Stimulated activated CD4-positive, alpha-beta T cell treated with anti-CD3 and anti-CD28 coated beads, Interleukin-15, amount 100 ng/mL, for 48 hours (primary cell): ENCODE measurements around the gene SOX14.

ENCODE experiments used
- DNase-seq, 2 donors: peaks; one replicate each; pipeline ENCODE4 v3.0.0-alpha.2; 2020; ENCODE audit warnings: low read depth in 2 of 2

The SOX14 gene

GRCh38 chr3:137768361-137769321 is 4.5 kb downstream of the SOX14 start:
- peak in 1 of 2 donors; percentile 4 for DNase-seq

GRCh38 chr3:137769322-137770065 is 5.4 kb downstream of the SOX14 start:
- no peak for DNase-seq

- DNase-seq = no peak
Measured at GRCh38 chr3:137770066-137770834, 6.1 kb downstream of the SOX14 start.

- DNase-seq = no peak
Measured at GRCh38 chr3:137770835-137771399, 6.8 kb downstream of the SOX14 start.

- DNase-seq = no peak
Measured at GRCh38 chr3:137771401-137772213, 7.5 kb downstream of the SOX14 start.

- no peak for DNase-seq
Measured at GRCh38 chr3:137772214-137772955, 8.3 kb downstream of the SOX14 start.

GRCh38 chr3:137778941-137779340 is 14.8 kb downstream of the SOX14 start:
- DNase-seq = no peak

GRCh38 chr3:137787529-137787928 is 23.4 kb downstream of the SOX14 start:
- DNase-seq = no peak

GRCh38 chr3:137789236-137789635 is 25.1 kb downstream of the SOX14 start:
- DNase-seq = no peak

GRCh38 chr3:137792626-137793271 is 28.6 kb downstream of the SOX14 start:
- no peak for DNase-seq

- no peak for DNase-seq
Measured at GRCh38 chr3:137796993-137797392, 32.9 kb downstream of the SOX14 start.

GRCh38 chr3:137803215-137803614 is 39.1 kb downstream of the SOX14 start:
- DNase-seq = no peak

GRCh38 chr3:137807998-137808397 is 43.9 kb downstream of the SOX14 start:
- DNase-seq = no peak

GRCh38 chr3:137809509-137809908 is 45.4 kb downstream of the SOX14 start:
- DNase-seq = no peak

GRCh38 chr3:137812023-137812422 is 47.9 kb downstream of the SOX14 start:
- DNase-seq = no peak

GRCh38 chr3:137815251-137815650 is 51.1 kb downstream of the SOX14 start:
- DNase-seq = no peak
